Prostate gland (tissue), 2 donors: ENCODE data around the gene DIS3. TPM values are rescaled to one million over a fixed set of nuclear protein-coding genes. Genes with fewer than 3 reads are reported as not detected.
"Not testable (repeated sequence)": the region's sequence is repeated elsewhere in the genome, so short reads cannot be mapped to it uniquely, and the experiment has no call there.

Experiments used
- DNase-seq: peaks from one replicate; pipeline ENCODE4 v3.0.0-alpha.2; 2019; ENCODE audit warnings: low spot score
- H3K27ac ChIP-seq, 2 donors: fragments of 200-600 bp; sonication (generic); 2 replicates each; pipeline ENCODE4 v1.5.1; 2017 to 2019
- H3K27me3 ChIP-seq: fragments of 200-600 bp; sonication (generic); replicated peaks from 2 replicates; pipeline ENCODE4 v1.5.1; 2019; ENCODE audit not compliant: insufficient read depth
- H3K36me3 ChIP-seq, 2 donors: fragments of 200-600 bp; sonication (generic); 1 replicate in 1 of 2; 2 replicates in 1 of 2; pipeline versions ENCODE4 v1.5.1 to v1.8.1; 2017 to 2019
- H3K4me1 ChIP-seq: fragments of 200-600 bp; sonication (generic); replicated peaks from 2 replicates; pipeline ENCODE4 v1.5.1; 2019
- H3K4me3 ChIP-seq, 2 donors: fragments of 200-600 bp; sonication (generic); 2 replicates each; pipeline ENCODE4 v1.5.1; 2017 to 2019
- H3K9me3 ChIP-seq: fragments of 200-600 bp; sonication (generic); 2 replicates; pipeline ENCODE4 v1.5.1; 2017
- POLR2A ChIP-seq: fragments of 450-650 bp; IDR thresholded peaks from one replicate; pipeline ENCODE4 v1.6.1; 2016; ENCODE audit warnings: antibody characterized with exemption, mild to moderate bottlenecking
- POLR2AphosphoS5 ChIP-seq: sonication (generic); formaldehyde crosslinking; IDR thresholded peaks from one replicate; pipeline ENCODE4 v1.6.1; 2017; ENCODE audit warnings: antibody characterized with exemption
- WGBS: methylation state at CpG from one replicate; pipeline ENCODE4 v1.1.5; 2018; 5-methylcytosine and 5-hydroxymethylcytosine counted together
- intact Hi-C: fragments of 100-400 bp; cut with DNase I; formaldehyde crosslinking; loops from one replicate; pipeline ENCODE4 v1.14.2; 2022
- small RNA-seq, 2 donors: library from RNA; depleted of rRNA; stranded (forward); fragments of <200 nt; gene quantifications; one replicate each; pipeline ENCODE3, GENCODE V24; 2016
- total RNA-seq, 2 donors: library from RNA; depleted of rRNA; stranded (reverse); fragments of >200 nt; gene quantifications; one replicate each; pipeline ENCODE4 v1.1.0, GENCODE V29; 2016
- TF ChIP-seq, protein P1 (sequence below), 4 experiments: fragments of 200-600 bp in 2 of 4; fragments of 450-650 bp in 2 of 4; sonication (generic) in 2 of 4; IDR thresholded peaks; 1 replicate in 3 of 4; 2 replicates in 1 of 4; pipeline ENCODE4 v1.5.1; 2016 to 2019; ENCODE audit warnings: antibody characterized with exemption in 4 of 4, mild to moderate bottlenecking in 2 of 4, moderate library complexity in 2 of 4

The DIS3 gene
- total RNA-seq, 2 donors from 2014 or later: 21.1 to 29.5 TPM

DNA sequence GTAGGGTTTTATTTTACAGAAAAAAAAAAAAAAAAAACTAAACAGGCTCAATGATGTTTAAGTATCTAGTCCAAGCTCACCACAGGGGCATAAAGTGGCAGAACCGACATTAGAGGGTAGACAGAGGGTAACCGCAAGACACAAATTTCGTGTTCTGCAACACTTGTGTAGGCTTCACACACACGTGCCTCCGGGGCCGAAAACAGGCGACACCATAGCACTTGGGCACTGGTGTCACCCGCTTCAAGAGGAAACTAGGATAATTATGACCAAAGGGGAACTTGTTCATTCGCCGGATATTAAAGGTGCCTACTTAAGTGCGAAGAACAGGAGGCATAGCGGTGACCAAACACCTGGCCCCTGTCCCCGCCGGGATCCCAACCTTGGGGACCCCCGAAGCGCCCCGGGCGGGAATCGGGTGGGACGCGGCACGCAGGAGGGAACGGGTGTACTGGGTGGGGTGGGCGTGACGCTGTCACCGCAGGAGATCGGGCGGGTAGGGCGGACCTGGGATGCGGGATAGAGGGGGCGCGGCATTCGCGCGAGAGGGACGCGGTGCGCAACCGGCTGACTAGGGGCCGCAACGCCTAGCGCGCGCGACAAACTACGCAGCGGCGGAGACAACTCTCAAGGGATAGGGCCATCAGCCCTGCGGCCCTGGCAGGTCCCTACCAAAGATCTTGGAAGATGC lies 54.8 kb downstream of the DIS3 start:
- TF ChIP-seq, protein P1, sequence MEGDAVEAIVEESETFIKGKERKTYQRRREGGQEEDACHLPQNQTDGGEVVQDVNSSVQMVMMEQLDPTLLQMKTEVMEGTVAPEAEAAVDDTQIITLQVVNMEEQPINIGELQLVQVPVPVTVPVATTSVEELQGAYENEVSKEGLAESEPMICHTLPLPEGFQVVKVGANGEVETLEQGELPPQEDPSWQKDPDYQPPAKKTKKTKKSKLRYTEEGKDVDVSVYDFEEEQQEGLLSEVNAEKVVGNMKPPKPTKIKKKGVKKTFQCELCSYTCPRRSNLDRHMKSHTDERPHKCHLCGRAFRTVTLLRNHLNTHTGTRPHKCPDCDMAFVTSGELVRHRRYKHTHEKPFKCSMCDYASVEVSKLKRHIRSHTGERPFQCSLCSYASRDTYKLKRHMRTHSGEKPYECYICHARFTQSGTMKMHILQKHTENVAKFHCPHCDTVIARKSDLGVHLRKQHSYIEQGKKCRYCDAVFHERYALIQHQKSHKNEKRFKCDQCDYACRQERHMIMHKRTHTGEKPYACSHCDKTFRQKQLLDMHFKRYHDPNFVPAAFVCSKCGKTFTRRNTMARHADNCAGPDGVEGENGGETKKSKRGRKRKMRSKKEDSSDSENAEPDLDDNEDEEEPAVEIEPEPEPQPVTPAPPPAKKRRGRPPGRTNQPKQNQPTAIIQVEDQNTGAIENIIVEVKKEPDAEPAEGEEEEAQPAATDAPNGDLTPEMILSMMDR (IDR thresholded peaks at IDR 0.05): no peak
- TF ChIP-seq POLR2AphosphoS5 (no peak), POLR2A (no peak)
- no peaks in the 10 kb centered on the region for H3K27me3 ChIP-seq
- H3K4me3 ChIP-seq: peak overlapping the region; percentile 71 to 76
- intact Hi-C loops: loop anchor here (1.0 kb wide), 1 partner anchor 55 kb away; the partner anchor contains the start of gene PIBF1
- H3K36me3 ChIP-seq: no peaks in the 10 kb centered on the region
- 2% methylated on average over 49 of the region's 49 CpGs for WGBS
- peak overlapping the region; percentile 20 to 56 for H3K27ac ChIP-seq
- no peaks in the 10 kb centered on the region for H3K4me1 ChIP-seq
- DNase-seq: no peak
- H3K9me3 ChIP-seq: no peaks in the 10 kb centered on the region

DNA sequence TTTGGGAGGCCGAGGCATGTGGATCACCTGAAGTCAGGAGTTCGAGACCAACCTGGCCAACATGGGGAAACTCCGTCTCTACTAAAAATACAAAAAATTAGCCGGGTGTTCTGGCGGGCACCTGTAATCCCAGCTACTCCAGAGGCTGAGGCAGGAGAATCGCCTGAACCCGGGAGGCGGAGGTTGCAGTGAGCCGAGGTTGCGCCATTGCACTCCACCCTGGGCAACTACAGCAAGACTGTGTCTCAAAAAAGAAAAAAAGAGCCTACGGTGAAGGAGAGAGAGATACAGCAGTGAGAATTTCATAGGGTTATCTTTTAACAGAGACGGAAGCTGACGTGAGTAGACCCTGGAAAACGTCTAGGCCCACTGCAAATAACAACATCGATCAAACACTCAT lies 55.5 kb downstream of the DIS3 start:
- H3K36me3 ChIP-seq, DNase-seq, H3K4me3 ChIP-seq, H3K4me1 ChIP-seq, intact Hi-C loops, H3K27ac ChIP-seq, H3K27me3 ChIP-seq, H3K9me3 ChIP-seq: not testable (repeated sequence)
- WGBS: 91% methylated on average over 15 of the region's 15 CpGs

DNA sequence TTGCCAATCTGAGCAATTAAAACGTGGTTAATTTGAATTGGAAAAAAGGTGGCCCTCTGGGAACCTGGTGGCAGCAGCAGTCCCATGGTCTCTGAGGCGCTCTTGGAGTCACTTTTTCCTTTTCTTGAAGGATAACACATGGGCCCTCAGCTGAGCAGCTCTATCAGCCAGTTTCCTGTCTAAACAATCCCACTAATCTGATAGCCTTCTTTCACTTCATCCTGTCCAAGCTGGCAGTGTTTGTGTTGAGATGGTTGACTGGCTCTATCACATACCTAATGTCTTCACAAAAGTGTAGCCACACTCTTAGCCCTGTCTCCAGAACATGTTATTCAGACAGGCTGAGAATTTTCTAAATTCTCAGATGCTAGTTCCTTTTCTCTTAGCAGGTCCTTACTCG lies 64.9 kb downstream of the DIS3 start:
- H3K36me3 ChIP-seq: no peaks in the 10 kb centered on the region
- 54% methylated on average over 3 of the region's 3 CpGs for WGBS
- no peaks in the 10 kb centered on the region for H3K9me3 ChIP-seq
- no peak overlapping the region for H3K27ac ChIP-seq
- no peak for DNase-seq
- no peaks in the 10 kb centered on the region for H3K4me1 ChIP-seq
- TF ChIP-seq POLR2A (no peak), POLR2AphosphoS5 (no peak)
- TF ChIP-seq, protein P1 (IDR thresholded peaks at IDR 0.05): no peak
- intact Hi-C loops: no loop called here
- no peaks in the 10 kb centered on the region for H3K27me3 ChIP-seq
- H3K4me3 ChIP-seq: no peak overlapping the region

Small RNA genes within 50 kb of the gene (small RNA-seq; reads per million reads assigned to genes)
- gene RNU6-80P: 0 reads per million in 2 donors

Other genes starting within 250 kb of the DIS3 start
- 1 to 10 TPM; 2.8 to 5.4 TPM for gene MZT1, start 54.3 kb downstream of the DIS3 start, total RNA-seq
- gene BORA, start 54.0 kb downstream of the DIS3 start, total RNA-seq: 1 to 10 TPM; 3.7 to 6.5 TPM
- gene PIBF1, start 233 bp upstream of the DIS3 start, total RNA-seq: 10 to 100 TPM; 19.9 to 24.9 TPM